Endodermal cell (in vitro differentiated cells): ENCODE results near the gene FSCB. TPM values are rescaled to one million over a fixed set of nuclear protein-coding genes. Genes with fewer than 3 reads are reported as not detected.

ENCODE experiments used
- DNase-seq: peaks from one replicate; pipeline ENCODE4 v3.0.0-alpha.2; 2017
- H3K27ac ChIP-seq: 2 replicates; pipeline ENCODE4 v1.5.1; 2013; ENCODE audit warnings: mild to moderate bottlenecking, low read depth, low read length, moderate library complexity
- H3K27me3 ChIP-seq: 2 replicates; pipeline ENCODE4 v1.6.1; 2013; ENCODE audit warnings: mild to moderate bottlenecking, low read length, moderate library complexity; ENCODE audit not compliant: insufficient read depth, control insufficient read depth, poor library complexity, severe bottlenecking
- H3K36me3 ChIP-seq: 2 replicates; pipeline ENCODE4 v1.7.0; 2013; ENCODE audit warnings: mild to moderate bottlenecking, low read length, moderate library complexity; ENCODE audit not compliant: control insufficient read depth, insufficient read depth
- H3K4me1 ChIP-seq: one replicate; pipeline ENCODE4 v1.7.0; 2013; ENCODE audit warnings: low read length; ENCODE audit not compliant: control insufficient read depth, insufficient read depth
- H3K4me3 ChIP-seq: 2 replicates; pipeline ENCODE4 v1.5.1; 2013; ENCODE audit warnings: mild to moderate bottlenecking, low read length, moderate library complexity
- H3K9ac ChIP-seq: 2 replicates; pipeline ENCODE4 v1.6.1; 2013; ENCODE audit warnings: mild to moderate bottlenecking, low read length, moderate library complexity; ENCODE audit not compliant: poor library complexity, severe bottlenecking; ENCODE audit errors: extremely low read depth
- H3K9me3 ChIP-seq: 2 replicates; pipeline ENCODE4 v1.6.1; 2013; ENCODE audit warnings: mild to moderate bottlenecking, low read length, moderate library complexity; ENCODE audit not compliant: control insufficient read depth
- H3K27ac Mint-ChIP-seq: 2 replicates; pipeline ENCODE4 v1.8.0; 2020; ENCODE audit warnings: mixed read lengths
- H3K27me3 Mint-ChIP-seq: 2 replicates; pipeline ENCODE4 v1.8.0; 2021; ENCODE audit warnings: mild to moderate bottlenecking, mixed read lengths; ENCODE audit not compliant: insufficient read depth
- H3K36me3 Mint-ChIP-seq: 2 replicates; pipeline ENCODE4 v1.8.0; 2020; ENCODE audit warnings: low read depth, mixed read lengths
- H3K4me1 Mint-ChIP-seq: 2 replicates; pipeline ENCODE4 v1.8.0; 2020; ENCODE audit warnings: mixed read lengths
- H3K4me3 Mint-ChIP-seq: 2 replicates; pipeline ENCODE4 v1.8.0; 2020; ENCODE audit warnings: mild to moderate bottlenecking, moderate library complexity, mixed read lengths
- H3K9me3 Mint-ChIP-seq: 2 replicates; pipeline ENCODE4 v1.8.0; 2020; ENCODE audit warnings: mild to moderate bottlenecking, mixed read lengths
- CTCF ChIP-seq: fragments of 200-600 bp; sonication (generic); conservative IDR thresholded peaks from 2 replicates; pipeline ENCODE4 v1.5.0; 2021; ENCODE audit warnings: antibody characterized with exemption, mild to moderate bottlenecking
- WGBS, 2 experiments: methylation state at CpG; one replicate each; pipeline versions ENCODE4 v1.1.5 to v1.1.7; 2013; ENCODE audit warnings: missing lambda C conversion rate in 2 of 2, mixed read lengths in 1 of 2; ENCODE audit not compliant: insufficient coverage in 1 of 2, insufficient read length in 1 of 2; 5-methylcytosine and 5-hydroxymethylcytosine counted together
- total RNA-seq, 2 donors: library from RNA; stranded (reverse); fragmentation: NEBNext Ultra II Directional in 1 of 2; extraction: Animal tissue kit (Norgen Biotek cat#: 25700) in 1 of 2; gene quantifications; 2 replicates in 1 of 2; 3 replicates in 1 of 2; pipeline ENCODE4 v1.2.1, GENCODE V29; 2021

FSCB gene
- total RNA-seq, 2 donors from 2014 or later, result 0.09 to 0.22 TPM

GRCh38 chr14:44461811-44462210, 45.3 kb downstream of the FSCB start:
- 86% methylated on average over 2 of the region's 2 CpGs; no CpG with 5 or more reads in 1 of the 2 experiments for WGBS, 2 experiments
- no peak overlapping the region for H3K9ac ChIP-seq
- TF ChIP-seq CTCF, result no peak

More at GRCh38 chr14:44461811-44462210, 45.3 kb downstream of the FSCB start:
- Histone ChIP-seq H3K27me3 (no peaks in the 10 kb centered on the region), H3K4me3 (no peak overlapping the region), H3K9me3 (no peaks in the 10 kb centered on the region), H3K4me1 (no peaks in the 10 kb centered on the region), H3K27ac (no peak overlapping the region), H3K36me3 (no peaks in the 10 kb centered on the region)
- Mint-ChIP-seq H3K27me3 (no peaks in the 10 kb centered on the region), H3K36me3 (peaks cover 4% of the 10 kb centered on the region), H3K9me3 (peaks cover 12% of the 10 kb centered on the region), H3K27ac (no peak overlapping the region), H3K4me3 (no peak overlapping the region), H3K4me1 (no peaks in the 10 kb centered on the region)
- no peak for DNase-seq
